ENCODE results near the gene HTT.

Gene HTT

GRCh38 chr4:3219761-3220475 is 145.4 kb downstream of the HTT start:
- no peak overlapping the region for H3K4me3 ChIP-seq (ENCODE audit: low read length)
- TF ChIP-seq ZNF274 (IDR thresholded peaks at IDR 0.05; ENCODE audit: low read depth, low read length), result no peak

GRCh38 chr4:3220476-3221183 is 146.1 kb downstream of the HTT start:
- no peak for TF ChIP-seq ZNF274 (IDR thresholded peaks at IDR 0.05; ENCODE audit: low read depth, low read length)

GRCh38 chr4:3221184-3221494 is 146.7 kb downstream of the HTT start:
- H3K4me3 ChIP-seq (ENCODE audit: low read length), result no peak overlapping the region

More at GRCh38 chr4:3220476-3221183, 146.1 kb downstream of the HTT start:
- no peak overlapping the region for H3K4me3 ChIP-seq (ENCODE audit: low read length)

GRCh38 chr4:3221996-3222395 is 147.5 kb downstream of the HTT start:
- no peak overlapping the region for H3K4me3 ChIP-seq (ENCODE audit: low read length)
- no peak for TF ChIP-seq ZNF274 (IDR thresholded peaks at IDR 0.05; ENCODE audit: low read depth, low read length)

More at GRCh38 chr4:3221184-3221494, 146.7 kb downstream of the HTT start:
- no peak for TF ChIP-seq ZNF274 (IDR thresholded peaks at IDR 0.05; ENCODE audit: low read depth, low read length)

- H3K4me3 ChIP-seq (ENCODE audit: low read length), result no peak overlapping the region
- TF ChIP-seq ZNF274 (IDR thresholded peaks at IDR 0.05; ENCODE audit: low read depth, low read length), result no peak
These were observed 148.9 kb downstream of the HTT start for GRCh38 chr4:3223346-3223745.

- TF ChIP-seq ZNF274 (IDR thresholded peaks at IDR 0.05; ENCODE audit: low read depth, low read length), result no peak
- no peak overlapping the region for H3K4me3 ChIP-seq (ENCODE audit: low read length)
These were observed 149.7 kb downstream of the HTT start for GRCh38 chr4:3223956-3224748.

- H3K4me3 ChIP-seq (ENCODE audit: low read length), result no peak overlapping the region
- no peak for TF ChIP-seq ZNF274 (IDR thresholded peaks at IDR 0.05; ENCODE audit: low read depth, low read length)
These were observed 150.8 kb downstream of the HTT start for GRCh38 chr4:3225071-3225850.

GRCh38 chr4:3225936-3226335 is 151.5 kb downstream of the HTT start:
- no peak for TF ChIP-seq ZNF274 (IDR thresholded peaks at IDR 0.05; ENCODE audit: low read depth, low read length)
- H3K4me3 ChIP-seq (ENCODE audit: low read length), result no peak overlapping the region

GRCh38 chr4:3226467-3226866 is 152.0 kb downstream of the HTT start:
- no peak overlapping the region for H3K4me3 ChIP-seq (ENCODE audit: low read length)
- TF ChIP-seq ZNF274 (IDR thresholded peaks at IDR 0.05; ENCODE audit: low read depth, low read length), result no peak

GRCh38 chr4:3226944-3227343 is 152.5 kb downstream of the HTT start:
- no peak overlapping the region for H3K4me3 ChIP-seq (ENCODE audit: low read length)
- TF ChIP-seq ZNF274 (IDR thresholded peaks at IDR 0.05; ENCODE audit: low read depth, low read length), result no peak

GRCh38 chr4:3227878-3228675 is 153.6 kb downstream of the HTT start:
- TF ChIP-seq ZNF274 (IDR thresholded peaks at IDR 0.05; ENCODE audit: low read depth, low read length), result no peak
- no peak overlapping the region for H3K4me3 ChIP-seq (ENCODE audit: low read length)

GRCh38 chr4:3228881-3229280 is 154.4 kb downstream of the HTT start:
- TF ChIP-seq ZNF274 (IDR thresholded peaks at IDR 0.05; ENCODE audit: low read depth, low read length), result no peak

GRCh38 chr4:3229328-3229727 is 154.8 kb downstream of the HTT start:
- TF ChIP-seq ZNF274 (IDR thresholded peaks at IDR 0.05; ENCODE audit: low read depth, low read length), result no peak
- no peak overlapping the region for H3K4me3 ChIP-seq (ENCODE audit: low read length)

More at GRCh38 chr4:3228881-3229280, 154.4 kb downstream of the HTT start:
- no peak overlapping the region for H3K4me3 ChIP-seq (ENCODE audit: low read length)

Data from GM08714 (cell line).